Right atrium auricular region (tissue), 2 donors: Measurements from ENCODE around the gene ENTPD8. TPM values are rescaled to one million over a fixed set of nuclear protein-coding genes. Genes with fewer than 3 reads are reported as not detected.

Experiments
- DNase-seq: peaks from one replicate; pipeline ENCODE4 v3.0.0-alpha.2; 2019; ENCODE audit warnings: low spot score
- H3K27ac ChIP-seq, 2 donors: fragments of 200-600 bp; sonication (generic); 1 replicate in 1 of 2; 2 replicates in 1 of 2; pipeline ENCODE4 v1.5.1; 2016 to 2019
- H3K27me3 ChIP-seq, 2 donors: fragments of 200-600 bp; sonication (generic); one replicate each; pipeline versions ENCODE4 v1.5.1 to v1.6.0; 2017 to 2019
- H3K36me3 ChIP-seq: fragments of 200-600 bp; sonication (generic); one replicate; pipeline ENCODE4 v1.5.1; 2016
- H3K4me1 ChIP-seq, 2 donors: fragments of 200-600 bp; sonication (generic); one replicate each; pipeline versions ENCODE4 v1.5.1 to v1.6.0; 2017 to 2019
- H3K4me3 ChIP-seq, 2 donors: fragments of 200-600 bp; sonication (generic); 1 replicate in 1 of 2; 2 replicates in 1 of 2; pipeline ENCODE4 v1.5.1; 2017 to 2019; ENCODE audit warnings: mild to moderate bottlenecking in 1 of 2, moderate library complexity in 1 of 2
- H3K9me3 ChIP-seq, 2 donors: fragments of 200-600 bp; sonication (generic); one replicate each; pipeline ENCODE4 v1.5.1; 2019
- total RNA-seq, 2 donors: library from RNA; depleted of rRNA; stranded (reverse); fragments of >200 nt; gene quantifications; one replicate each; pipeline ENCODE4 v1.1.0, GENCODE V29; 2016
- TF ChIP-seq, protein P1 (sequence below), 2 donors: fragments of 200-600 bp; sonication (generic); IDR thresholded peaks; one replicate each; pipeline ENCODE4 v1.5.1; 2019; ENCODE audit warnings: antibody characterized with exemption in 2 of 2

ENTPD8 gene
- total RNA-seq, 2 donors from 2014 or later: not detected

DNA sequence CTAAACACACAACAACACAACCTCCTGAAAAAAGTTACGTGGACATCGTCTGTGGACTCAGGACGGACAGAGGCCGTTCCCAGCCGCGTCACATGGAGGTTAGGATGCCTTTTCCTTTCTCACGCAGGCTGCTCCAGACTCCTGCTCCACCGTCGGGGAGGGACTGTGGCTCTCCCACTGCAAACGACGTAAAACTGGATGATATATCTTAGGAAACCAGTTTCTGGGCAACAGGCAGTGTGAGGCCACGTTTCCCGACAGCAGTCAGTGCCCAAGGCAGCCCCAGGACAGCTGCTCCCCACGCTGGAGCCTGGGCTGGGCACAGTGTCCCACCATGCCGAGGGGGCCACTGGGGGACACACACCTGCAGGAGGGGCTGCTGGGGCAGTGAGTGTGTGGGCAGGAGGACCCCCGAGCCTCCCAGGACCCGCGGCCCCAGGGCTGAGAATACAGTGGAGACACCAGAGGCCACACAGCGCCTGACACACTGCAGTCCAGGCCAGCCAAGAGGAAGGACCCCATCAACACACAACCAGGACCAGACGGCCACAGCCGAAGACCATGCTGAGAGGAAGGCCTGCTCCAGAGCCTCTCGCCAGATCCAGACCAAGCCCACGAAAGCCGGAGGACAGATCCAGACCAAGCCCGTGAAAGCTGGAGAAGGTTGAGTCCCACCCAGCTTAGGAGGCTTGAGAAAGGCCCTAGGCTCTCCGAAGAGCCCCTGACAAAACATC lies 44.4 kb downstream of the ENTPD8 start:
- TF ChIP-seq, protein P1, sequence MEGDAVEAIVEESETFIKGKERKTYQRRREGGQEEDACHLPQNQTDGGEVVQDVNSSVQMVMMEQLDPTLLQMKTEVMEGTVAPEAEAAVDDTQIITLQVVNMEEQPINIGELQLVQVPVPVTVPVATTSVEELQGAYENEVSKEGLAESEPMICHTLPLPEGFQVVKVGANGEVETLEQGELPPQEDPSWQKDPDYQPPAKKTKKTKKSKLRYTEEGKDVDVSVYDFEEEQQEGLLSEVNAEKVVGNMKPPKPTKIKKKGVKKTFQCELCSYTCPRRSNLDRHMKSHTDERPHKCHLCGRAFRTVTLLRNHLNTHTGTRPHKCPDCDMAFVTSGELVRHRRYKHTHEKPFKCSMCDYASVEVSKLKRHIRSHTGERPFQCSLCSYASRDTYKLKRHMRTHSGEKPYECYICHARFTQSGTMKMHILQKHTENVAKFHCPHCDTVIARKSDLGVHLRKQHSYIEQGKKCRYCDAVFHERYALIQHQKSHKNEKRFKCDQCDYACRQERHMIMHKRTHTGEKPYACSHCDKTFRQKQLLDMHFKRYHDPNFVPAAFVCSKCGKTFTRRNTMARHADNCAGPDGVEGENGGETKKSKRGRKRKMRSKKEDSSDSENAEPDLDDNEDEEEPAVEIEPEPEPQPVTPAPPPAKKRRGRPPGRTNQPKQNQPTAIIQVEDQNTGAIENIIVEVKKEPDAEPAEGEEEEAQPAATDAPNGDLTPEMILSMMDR (IDR thresholded peaks at IDR 0.05): no peak
- H3K27me3 ChIP-seq: no peaks in the 10 kb centered on the region
- H3K4me1 ChIP-seq: no peaks in the 10 kb centered on the region
- H3K9me3 ChIP-seq: no peaks in the 10 kb centered on the region
- DNase-seq: no peak
- H3K27ac ChIP-seq: no peak overlapping the region
- no peak overlapping the region for H3K4me3 ChIP-seq
- H3K36me3 ChIP-seq: no peaks in the 10 kb centered on the region

DNA sequence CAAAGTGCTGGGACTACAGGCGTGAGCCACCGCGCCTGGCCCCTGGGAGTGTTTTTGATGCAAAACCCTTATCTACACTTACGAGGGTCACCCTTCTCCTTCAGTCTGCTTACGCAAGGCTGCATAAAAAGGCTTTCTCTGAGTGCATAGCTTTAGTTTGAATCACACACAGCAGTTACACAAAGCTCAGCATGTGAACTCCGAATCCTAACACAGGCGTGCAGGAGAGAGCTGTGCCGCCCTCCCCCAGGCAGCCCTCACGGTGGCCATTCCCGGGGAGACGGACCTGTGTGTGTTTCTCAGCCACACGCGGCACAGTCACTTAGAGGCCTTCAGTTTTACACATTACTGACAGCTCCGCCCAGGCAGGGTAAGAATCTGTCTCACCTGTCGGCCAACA lies 44.9 kb downstream of the ENTPD8 start:
- H3K27ac ChIP-seq: no peak overlapping the region
- H3K36me3 ChIP-seq: no peaks in the 10 kb centered on the region
- TF ChIP-seq, protein P1 (IDR thresholded peaks at IDR 0.05): no peak
- H3K27me3 ChIP-seq: no peaks in the 10 kb centered on the region
- no peaks in the 10 kb centered on the region for H3K4me1 ChIP-seq
- H3K4me3 ChIP-seq: no peak overlapping the region
- no peaks in the 10 kb centered on the region for H3K9me3 ChIP-seq
- DNase-seq: no peak

DNA sequence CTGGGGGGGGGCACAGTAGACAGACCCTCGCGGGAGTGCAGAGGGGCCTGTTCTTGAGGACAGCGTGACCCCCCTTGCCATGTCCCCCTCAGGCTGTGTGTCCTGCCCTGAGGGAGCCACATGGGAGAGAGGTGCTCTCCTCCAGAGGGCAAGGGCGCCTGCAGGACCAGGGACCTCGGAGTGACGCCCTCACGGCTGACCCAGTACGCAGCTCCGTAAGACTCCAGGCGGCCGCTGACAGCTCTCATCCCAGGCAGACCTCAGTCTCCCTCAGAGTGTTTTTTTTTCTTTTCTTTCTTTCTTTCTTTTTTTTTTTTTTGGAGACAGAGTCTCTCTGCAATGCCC lies 45.5 kb downstream of the ENTPD8 start:
- H3K36me3 ChIP-seq: no peaks in the 10 kb centered on the region
- no peak overlapping the region for H3K4me3 ChIP-seq
- TF ChIP-seq, protein P1 (IDR thresholded peaks at IDR 0.05): no peak
- H3K9me3 ChIP-seq: no peaks in the 10 kb centered on the region
- no peaks in the 10 kb centered on the region for H3K27me3 ChIP-seq
- H3K27ac ChIP-seq: no peak overlapping the region
- no peak for DNase-seq
- no peaks in the 10 kb centered on the region for H3K4me1 ChIP-seq

GRCh38 chr9:137394866-137395665 lies 46.1 kb downstream of the ENTPD8 start:
- Histone ChIP-seq H3K27me3 (no peaks in the 10 kb centered on the region), H3K4me3 (no peak overlapping the region), H3K36me3 (no peaks in the 10 kb centered on the region), H3K4me1 (no peaks in the 10 kb centered on the region), H3K27ac (no peak overlapping the region), H3K9me3 (no peaks in the 10 kb centered on the region)
- TF ChIP-seq, protein P1 (IDR thresholded peaks at IDR 0.05): no peak
- DNase-seq: no peak

DNA sequence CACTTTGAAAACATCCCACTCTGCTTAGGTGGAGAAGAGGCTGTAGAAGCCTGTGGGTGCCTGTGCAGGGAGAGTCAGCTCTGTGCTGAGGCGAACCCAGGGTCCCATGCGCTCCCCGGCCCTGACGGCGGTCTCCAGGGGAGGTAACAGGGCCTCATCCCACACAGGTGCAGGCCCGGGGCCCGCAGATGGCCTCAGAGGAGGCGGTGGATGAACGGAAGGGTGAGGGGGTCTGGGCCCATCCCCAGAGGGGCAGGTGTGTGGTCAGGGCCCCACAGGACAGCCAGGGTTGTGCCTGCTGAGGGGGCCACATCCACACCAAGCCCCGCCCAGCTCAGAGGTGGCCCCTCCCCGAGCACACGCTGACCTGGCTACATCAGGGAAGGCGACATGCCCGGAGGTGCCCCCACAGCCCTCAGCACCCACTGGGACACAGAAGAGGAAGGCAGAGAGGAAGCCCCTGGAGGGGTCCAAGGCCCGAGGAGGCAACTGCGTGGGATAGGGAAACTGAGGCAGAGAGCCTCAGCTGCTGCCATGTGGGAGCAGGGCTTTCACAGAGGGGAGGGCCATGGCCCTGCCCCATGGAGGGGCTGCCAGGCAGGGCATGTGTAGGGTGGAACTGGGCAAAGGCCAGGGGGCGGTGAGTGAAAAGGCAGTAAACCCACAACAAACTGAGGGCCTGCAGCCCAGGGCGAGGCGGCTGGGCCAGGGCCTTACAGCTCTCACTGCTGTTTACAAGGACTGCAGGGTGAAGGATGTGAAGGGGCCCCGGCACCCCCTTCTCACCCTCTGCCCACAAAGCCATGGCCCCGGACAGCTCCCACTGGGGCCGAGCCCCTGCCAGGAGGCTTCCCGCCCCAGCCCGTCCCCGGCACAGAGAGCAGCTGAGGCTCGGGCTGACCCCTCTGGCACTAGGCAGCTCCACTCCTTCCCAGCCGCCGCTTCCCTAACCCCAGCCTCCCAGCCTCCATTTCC lies 47.7 kb downstream of the ENTPD8 start:
- H3K4me1 ChIP-seq: peaks cover 0 to 2% of the 10 kb centered on the region in 2 donors
- DNase-seq: no peak
- H3K9me3 ChIP-seq: no peaks in the 10 kb centered on the region
- TF ChIP-seq, protein P1 (IDR thresholded peaks at IDR 0.05): no peak
- no peaks in the 10 kb centered on the region for H3K36me3 ChIP-seq
- H3K27ac ChIP-seq: no peak overlapping the region
- no peaks in the 10 kb centered on the region for H3K27me3 ChIP-seq
- no peak overlapping the region for H3K4me3 ChIP-seq
